K562 (cell line): ENCODE results near the gene XCL2. TPM values are rescaled to one million over a fixed set of nuclear protein-coding genes. Genes with fewer than 3 reads are reported as not detected.

ENCODE experiments used
- ATAC-seq: fragments of 200-7000 bp; cut with Tn5 transposase; 3 replicates; pipeline ENCODE4 v1.9.1; 2020; ENCODE audit warnings: moderate library complexity
- BruUV-seq: library from RNA; stranded (reverse); fragments of 400-500 nt; replicated peaks from 2 replicates; lab custom pipeline; 2021; lab: Mats Ljungman, UMichigan
- CTCF ChIA-PET: fragments of 300-600 bp; formaldehyde crosslinking; extraction: SDS; loops from one replicate; lab custom pipeline; 2021; ENCODE audit warnings: low intra/inter-chr PET ratio; lab: Yijun Ruan, JAX
- POLR2A ChIA-PET: fragments of 300-600, 350-650 bp; sonication (Branson Sonifier 250); formaldehyde crosslinking; extraction: SDS; loops from one replicate; lab custom pipeline; 2021; ENCODE audit warnings: antibody characterized with exemption, inconsistent platforms; lab: Yijun Ruan, JAX
- DNase-seq, 4 experiments: peaks; one replicate each; pipeline versions ENCODE4 v3.0.0 to v3.0.0-alpha.2; 2011 to 2018; ENCODE audit warnings: low spot score in 3 of 4, mixed read lengths in 3 of 4; ENCODE audit errors: extremely low read depth in 1 of 4
- FAIRE-seq: peaks from 2 replicates; lab custom pipeline; 2011; peaks lifted over from hg19 to GRCh38; lab: Jason Lieb, UNC
- H2AFZ ChIP-seq: 2 replicates; pipeline ENCODE4 v1.6.0; 2011; ENCODE audit warnings: low read depth, low read length, control low read depth, inconsistent platforms
- H3K27ac ChIP-seq: fragments of 200-600 bp; 3 replicates; pipeline ENCODE4 v1.8.0; 2011; ENCODE audit warnings: low read depth, mild to moderate bottlenecking, control low read depth, inconsistent platforms, low read length, moderate library complexity, mixed read lengths; ENCODE audit errors: extremely low read depth
- H3K27me3 ChIP-seq, 2 experiments: fragments of 300-600 bp in 1 of 2; 2 replicates in 1 of 2; 3 replicates in 1 of 2; pipeline versions ENCODE4 v1.6.0 to v1.8.0; 2011; ENCODE audit warnings: inconsistent platforms in 2 of 2, low read length in 2 of 2, mild to moderate bottlenecking in 1 of 2, mixed read lengths in 1 of 2, moderate library complexity in 1 of 2; ENCODE audit not compliant: control insufficient read depth in 2 of 2, insufficient read depth in 2 of 2
- H3K36me3 ChIP-seq: fragments of 300-600 bp; 3 replicates; pipeline ENCODE4 v1.8.0; 2011; ENCODE audit warnings: mild to moderate bottlenecking, low read length, inconsistent platforms; ENCODE audit not compliant: control insufficient read depth, insufficient read depth
- H3K4me1 ChIP-seq, 2 experiments: fragments of 200-600 bp in 1 of 2; replicated peaks in 1 of 2; 2 replicates in 1 of 2; 3 replicates in 1 of 2; pipeline versions ENCODE4 v1.5.1 to v1.8.0; 2011; ENCODE audit warnings: inconsistent platforms in 2 of 2, low read length in 2 of 2, mild to moderate bottlenecking in 1 of 2, mixed read lengths in 1 of 2, moderate library complexity in 1 of 2; ENCODE audit not compliant: control insufficient read depth in 2 of 2, insufficient read depth in 2 of 2
- H3K4me2 ChIP-seq: 2 replicates; pipeline ENCODE4 v1.6.1; 2011; ENCODE audit warnings: low read length, control low read depth, inconsistent platforms, mixed read lengths; ENCODE audit not compliant: insufficient read depth
- H3K4me3 ChIP-seq: fragments of 200-600 bp; sonication (generic), shearing (Covaris generic); 2 replicates; pipeline ENCODE4 v1.5.1; 2016; ENCODE audit warnings: control low read depth, inconsistent platforms
- H3K79me2 ChIP-seq: fragments of 200-600 bp; 3 replicates; pipeline ENCODE4 v1.8.0; 2011; ENCODE audit warnings: low read length, inconsistent platforms; ENCODE audit not compliant: control insufficient read depth, insufficient read depth
- H3K9ac ChIP-seq, 2 experiments: 2 replicates each; pipeline versions ENCODE4 v1.6.0 to v1.6.1; 2011; ENCODE audit warnings: low read depth in 2 of 2, low read length in 2 of 2, control low read depth in 1 of 2, inconsistent platforms in 1 of 2, mild to moderate bottlenecking in 1 of 2, mixed read lengths in 1 of 2; ENCODE audit not compliant: insufficient read depth in 1 of 2
- H3K9me1 ChIP-seq: one replicate; pipeline ENCODE4 v1.6.0; 2011; ENCODE audit warnings: inconsistent platforms, mild to moderate bottlenecking, low read length, moderate library complexity; ENCODE audit not compliant: control insufficient read depth, insufficient read depth
- H3K9me3 ChIP-seq: replicated peaks from 2 replicates; pipeline ENCODE4 v1.5.1; 2011; ENCODE audit warnings: low read depth, low read length, inconsistent platforms; ENCODE audit not compliant: control insufficient read depth, insufficient read depth
- H4K20me1 ChIP-seq: replicated peaks from 2 replicates; pipeline ENCODE4 v1.6.1; 2011; ENCODE audit warnings: low read length, inconsistent platforms, mixed read lengths; ENCODE audit not compliant: control insufficient read depth, insufficient read depth
- FOXJ2 ChIP-seq: fragments of 200-800 bp; sonication (Bioruptor generic); IDR thresholded peaks from 2 replicates; pipeline ENCODE4 v1.6.1; 2016; ENCODE audit warnings: missing genetic modification characterization, missing compliant biosample characterization
- HDAC8 ChIP-seq: fragments of 450-650 bp; IDR thresholded peaks from 2 replicates; pipeline ENCODE4 v1.6.1; 2016; ENCODE audit warnings: mild to moderate bottlenecking, missing genetic modification characterization, moderate library complexity, missing compliant biosample characterization
- TEAD1 ChIP-seq, 2 experiments: fragments of 450-650 bp in 1 of 2; sonication (generic) in 1 of 2; formaldehyde crosslinking; IDR thresholded peaks; 2 replicates each; pipeline versions ENCODE4 v1.4.0 to v1.8.0; 2020 to 2022; ENCODE audit warnings: mild to moderate bottlenecking in 2 of 2, missing genetic modification reagents in 1 of 2
- ZNF324 ChIP-seq: fragments of 250-450 bp; sonication (Bioruptor Pico); IDR thresholded peaks from 2 replicates; pipeline ENCODE4 v1.4.0; 2020; ENCODE audit warnings: mild to moderate bottlenecking
- ZNF764 ChIP-seq: fragments of 250-450 bp; sonication (Bioruptor Pico); IDR thresholded peaks from 2 replicates; pipeline ENCODE4 v1.4.0; 2020; ENCODE audit warnings: low read depth, mild to moderate bottlenecking, moderate library complexity
- WGBS: fragments of 100-300 bp; shearing (Covaris generic); methylation state at CpG from one replicate; pipeline ENCODE4 v1.1.6; 2016; ENCODE audit warnings: low coverage, mixed read lengths; ENCODE audit not compliant: insufficient coverage; ENCODE audit errors: missing lambda C conversion rate; 5-methylcytosine and 5-hydroxymethylcytosine counted together
- in situ Hi-C: fragments of 300-500 bp; cut with MboI; formaldehyde crosslinking; loops from 4 replicates; pipeline ENCODE4 v1.15.0; 2018; ENCODE audit warnings: inconsistent platforms, mixed read lengths
- intact Hi-C: fragments of 100-400 bp; cut with micrococcal nuclease; formaldehyde crosslinking; loops from 2 replicates; pipeline ENCODE4 v1.14.2; 2022
- polyA plus RNA-seq, 8 experiments: library from polyadenylated mRNA; depleted of rRNA in 4 of 8; stranded (reverse) in 5 of 8; unstranded in 3 of 8; fragments of >200 nt; fragmentation: Nextera tagmentation in 2 of 8; fragmentation: Illumina TruSeq in 1 of 8; extraction: Ambion mirVana in 2 of 8; extraction: Trizol in 1 of 8; gene quantifications; 2 replicates each; pipeline versions ENCODE4 v1.2.1 to v1.2.3, GENCODE V29; 2011 to 2014; ENCODE audit warnings: inconsistent platforms in 1 of 8, missing spikeins in 1 of 8
- total RNA-seq, 7 experiments: library from RNA; depleted of rRNA in 6 of 7; stranded (reverse); fragments of >200 nt in 6 of 7; fragmentation: Illumina TruSeq in 2 of 7; extraction: Trizol in 2 of 7; gene quantifications; 2 replicates each; pipeline versions ENCODE4 v1.2.1 to v1.2.3, GENCODE V29; 2011 to 2021; ENCODE audit warnings: low replicate concordance in 1 of 7

Gene XCL2
- total and polyA plus RNA-seq, 9 of the 15 experiments (the other 6 are each of a cell fraction or from before 2014, with no cell fraction given): not detected

DNA sequence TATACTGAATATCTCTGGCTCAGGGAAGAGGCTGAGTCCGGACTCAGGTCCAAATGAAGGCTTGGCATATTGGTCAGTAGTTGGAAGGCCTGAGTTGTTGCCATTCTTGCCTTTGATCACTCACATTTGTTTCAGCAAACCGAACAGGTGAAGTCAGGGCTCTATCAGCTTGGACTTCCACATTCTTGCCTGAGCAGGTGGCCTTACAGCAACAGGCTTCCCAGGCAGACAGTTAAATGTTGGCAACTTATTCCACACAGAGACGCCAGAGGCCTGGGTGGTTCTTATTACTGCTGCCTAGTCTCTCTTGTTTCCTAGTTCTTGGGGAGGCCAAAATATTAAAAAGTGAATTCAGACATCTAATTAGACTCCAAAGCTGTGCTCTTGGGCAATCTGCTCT, 36.6 kb downstream of the XCL2 start:
- H3K4me3 ChIP-seq: no peak overlapping the region
- H3K9ac ChIP-seq: no peak overlapping the region
- H3K79me2 ChIP-seq: no peaks in the 10 kb centered on the region
- no peaks in the 10 kb centered on the region for H3K9me3 ChIP-seq
- H3K4me1 ChIP-seq: no peaks in the 10 kb centered on the region
- ChIA-PET POLR2A (interaction anchor here (0.6 kb wide), 1 partner anchor 18 kb away, joined by 3 read pairs; no protein-coding TSS in a partner anchor), CTCF (no interaction called here)
- WGBS: 2% methylated on average over 3 of the region's 3 CpGs
- BruUV-seq: no TSS peak
- no peak overlapping the region for H3K27ac ChIP-seq
- FAIRE-seq (no peak), DNase-seq (no peak), ATAC-seq (no peak)
- no peaks in the 10 kb centered on the region for H4K20me1 ChIP-seq
- H3K4me2 ChIP-seq: no peak overlapping the region
- intact Hi-C loops: no loop called here
- peaks cover 0 to 11% of the 10 kb centered on the region in 2 experiments; a peak in 3 of 5 replicates for H3K27me3 ChIP-seq
- no peaks in the 10 kb centered on the region for H3K36me3 ChIP-seq
- in situ Hi-C loops: no loop called here
- H3K9me1 ChIP-seq: no peaks in the 10 kb centered on the region
- no peak overlapping the region for H2AFZ ChIP-seq
- TF ChIP-seq ZNF764: no peak
- no peak for TF ChIP-seq HDAC8 (tag)
- TF ChIP-seq ZNF324 (CRISPR knock-in tag): no peak

DNA sequence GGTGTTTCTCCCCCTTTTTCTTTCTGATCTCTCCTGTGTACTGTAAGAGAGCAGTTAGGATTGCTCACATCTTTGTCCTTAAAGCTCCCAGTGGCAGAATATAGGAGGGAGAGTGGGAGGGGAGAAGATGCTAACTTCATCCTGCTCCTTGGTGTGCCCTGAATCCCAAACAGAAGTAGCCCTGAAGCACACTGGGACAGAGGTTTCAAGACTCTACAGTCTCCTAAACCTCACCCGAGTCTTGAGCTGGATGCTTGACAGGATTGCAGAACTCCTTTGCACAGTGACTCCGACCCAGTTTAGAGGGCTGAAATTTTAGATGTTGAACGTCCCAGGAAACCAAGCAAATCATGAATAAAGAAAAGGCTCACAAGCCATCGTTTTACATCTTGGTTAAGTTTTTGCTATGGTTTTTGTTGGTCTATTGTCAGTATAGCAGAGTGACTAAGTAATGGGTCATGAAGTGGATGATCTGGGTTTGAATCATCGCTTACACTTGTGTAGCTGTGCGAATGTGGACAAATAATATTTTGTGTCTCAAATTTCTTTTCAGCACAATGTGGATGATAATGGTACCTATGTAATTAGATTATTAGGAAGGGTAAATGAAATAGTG, 37.5 kb downstream of the XCL2 start:
- in situ Hi-C loops (no loop called here), intact Hi-C loops (no loop called here)
- no peak overlapping the region for H3K27ac ChIP-seq
- H3K9me3 ChIP-seq: no peaks in the 10 kb centered on the region
- no peak overlapping the region for H3K4me3 ChIP-seq
- no peak for DNase-seq
- no TSS peak for BruUV-seq
- FAIRE-seq: no peak
- H3K4me1 ChIP-seq: no peaks in the 10 kb centered on the region
- no peaks in the 10 kb centered on the region for H3K9me1 ChIP-seq
- H3K27me3 ChIP-seq: peaks cover 0 to 10% of the 10 kb centered on the region in 2 experiments; a peak in 3 of 5 replicates
- POLR2A ChIA-PET: interaction anchor here (1.0 kb wide), 1 partner anchor 24 kb away, joined by 3 read pairs; no protein-coding TSS in a partner anchor
- ATAC-seq: no peak
- no peak overlapping the region for H2AFZ ChIP-seq
- no peaks in the 10 kb centered on the region for H3K79me2 ChIP-seq
- H3K9ac ChIP-seq: no peak overlapping the region
- no peak overlapping the region for H3K4me2 ChIP-seq
- CTCF ChIA-PET: no interaction called here
- under 1% methylated on average over 6 of the region's 6 CpGs for WGBS
- no peaks in the 10 kb centered on the region for H3K36me3 ChIP-seq
- H4K20me1 ChIP-seq: no peaks in the 10 kb centered on the region
- TF ChIP-seq FOXJ2 (tag) (no peak), TEAD1 (CRISPR knock-in tag; IDR thresholded peaks at IDR 0.05) (no peak)
- TF ChIP-seq, all 486 proteins: peak for 0
